NOMO-1 treated with DMSO at 0.1 percent for 48 hours (cell line): Measurements from ENCODE around the gene GALNT17.
"Not testable (repeated sequence)": the region's sequence is repeated elsewhere in the genome, so short reads cannot be mapped to it uniquely, and the experiment has no call there.

Source experiments
- DNase-seq: peaks from one replicate; lab custom pipeline; 2025; ENCODE audit not compliant: unreplicated experiment; lab: John Stamatoyannopoulos, UW

The GALNT17 gene

GRCh38 chr7:71543396-71543795, 411.5 kb downstream of the GALNT17 start:
- DNase-seq, result no peak

GRCh38 chr7:71544816-71545215, 412.9 kb downstream of the GALNT17 start:
- no peak for DNase-seq

GRCh38 chr7:71547426-71547825, 415.5 kb downstream of the GALNT17 start:
- DNase-seq, result no peak

GRCh38 chr7:71548746-71549145, 416.8 kb downstream of the GALNT17 start:
- DNase-seq, result no peak

- DNase-seq, result no peak
Measured at GRCh38 chr7:71553306-71553705, 421.4 kb downstream of the GALNT17 start.

GRCh38 chr7:71555758-71556157, 423.8 kb downstream of the GALNT17 start:
- DNase-seq, result no peak

GRCh38 chr7:71558806-71559613, 427.1 kb downstream of the GALNT17 start:
- DNase-seq, result no peak

- no peak for DNase-seq
Measured at GRCh38 chr7:71560354-71560995, 428.5 kb downstream of the GALNT17 start.

GRCh38 chr7:71563276-71563675, 431.3 kb downstream of the GALNT17 start:
- no peak for DNase-seq

GRCh38 chr7:71566376-71566775, 434.4 kb downstream of the GALNT17 start:
- no peak for DNase-seq

- no peak for DNase-seq
Measured at GRCh38 chr7:71566991-71567390, 435.0 kb downstream of the GALNT17 start.

- no peak for DNase-seq
Measured at GRCh38 chr7:71574153-71574860, 442.4 kb downstream of the GALNT17 start.

GRCh38 chr7:71580027-71580426, 448.1 kb downstream of the GALNT17 start:
- DNase-seq, result no peak

- DNase-seq, result no peak
Measured at GRCh38 chr7:71584256-71584655, 452.3 kb downstream of the GALNT17 start.

- DNase-seq, result no peak
Measured at GRCh38 chr7:71591876-71592275, 459.9 kb downstream of the GALNT17 start.

- DNase-seq, result not testable (repeated sequence)
Measured at GRCh38 chr7:71592388-71592787, 460.4 kb downstream of the GALNT17 start.

GRCh38 chr7:71594736-71595135, 462.8 kb downstream of the GALNT17 start:
- no peak for DNase-seq

GRCh38 chr7:71595176-71595575, 463.2 kb downstream of the GALNT17 start:
- no peak for DNase-seq

- no peak for DNase-seq
Measured at GRCh38 chr7:71598553-71598952, 466.6 kb downstream of the GALNT17 start.

- DNase-seq, result no peak
Measured at GRCh38 chr7:71601851-71602250, 469.9 kb downstream of the GALNT17 start.

GRCh38 chr7:71604818-71605414, 473.0 kb downstream of the GALNT17 start:
- no peak for DNase-seq

GRCh38 chr7:71611986-71612385, 480.0 kb downstream of the GALNT17 start:
- no peak for DNase-seq
